ENCODE results near the gene FRMD3. TPM values are rescaled to one million over a fixed set of nuclear protein-coding genes. Genes with fewer than 3 reads are reported as not detected.

FRMD3 gene
- total and polyA plus RNA-seq, 2 donors (not counting 3 experiments of a cell fraction or from before 2014, with no cell fraction given): 3.0 to 6.1 TPM

GRCh38 chr9:83396813-83397212 lies 141.4 kb downstream of the FRMD3 start:
- POLR2A ChIA-PET: no interaction called here
- Histone ChIP-seq H4K20me1 (replicated peaks; ENCODE audit: control insufficient read depth, extremely low read depth, insufficient read depth, low read length) (no peaks in the 10 kb centered on the region), H3K27me3 (ENCODE audit: control insufficient read depth in 2 of 2, insufficient read depth in 2 of 2, low read length in 2 of 2) (no peaks in the 10 kb centered on the region), H3K27ac (ENCODE audit: insufficient read depth, low read depth, low read length) (no peak overlapping the region), H3K9ac (replicated peaks; ENCODE audit: extremely low read depth, insufficient read depth, low read length) (no peak overlapping the region), H3K79me2 (ENCODE audit: control insufficient read depth, insufficient read depth, low read length) (no peaks in the 10 kb centered on the region), H3K9me1 (replicated peaks; ENCODE audit: control insufficient read depth, extremely low read depth, insufficient read depth, low read length) (no peaks in the 10 kb centered on the region), H3K4me1 (ENCODE audit: control insufficient read depth, extremely low read depth, insufficient read depth, low read length) (no peaks in the 10 kb centered on the region), H2AFZ (ENCODE audit: low read depth, low read length) (no peak overlapping the region), H3K36me3 (ENCODE audit: control insufficient read depth in 2 of 2, extremely low read depth in 1 of 2, insufficient read depth in 2 of 2, low read length in 2 of 2) (no peaks in the 10 kb centered on the region), H3K4me2 (ENCODE audit: insufficient read depth, low read length) (no peak overlapping the region), H3K4me3 (replicated peaks in 1 of 3; ENCODE audit: insufficient read depth in 1 of 3, low read depth in 1 of 3, low read length in 3 of 3) (no peak overlapping the region), H3K9me3 (replicated peaks; ENCODE audit: control insufficient read depth, insufficient read depth, low read length) (no peaks in the 10 kb centered on the region)
- dilution Hi-C loops (cut with MboI; ENCODE audit: extremely low pct_ligation_motif_present, low sequenced_read_pairs) (no loop called here), intact Hi-C loops (cut with micrococcal nuclease) (no loop called here)
- no peak for DNase-seq (ENCODE audit: low read depth, low spot score)
- CTCF ChIA-PET: no interaction called here
- FAIRE-seq: no peak
- BruUV-seq (replicated peaks): no TSS peak
- no peak for TF ChIP-seq EZH2 (IDR thresholded peaks at IDR 0.05; ENCODE audit: borderline replicate concordance, low read depth, low read length, severe bottlenecking)
- TF ChIP-seq, protein P1, sequence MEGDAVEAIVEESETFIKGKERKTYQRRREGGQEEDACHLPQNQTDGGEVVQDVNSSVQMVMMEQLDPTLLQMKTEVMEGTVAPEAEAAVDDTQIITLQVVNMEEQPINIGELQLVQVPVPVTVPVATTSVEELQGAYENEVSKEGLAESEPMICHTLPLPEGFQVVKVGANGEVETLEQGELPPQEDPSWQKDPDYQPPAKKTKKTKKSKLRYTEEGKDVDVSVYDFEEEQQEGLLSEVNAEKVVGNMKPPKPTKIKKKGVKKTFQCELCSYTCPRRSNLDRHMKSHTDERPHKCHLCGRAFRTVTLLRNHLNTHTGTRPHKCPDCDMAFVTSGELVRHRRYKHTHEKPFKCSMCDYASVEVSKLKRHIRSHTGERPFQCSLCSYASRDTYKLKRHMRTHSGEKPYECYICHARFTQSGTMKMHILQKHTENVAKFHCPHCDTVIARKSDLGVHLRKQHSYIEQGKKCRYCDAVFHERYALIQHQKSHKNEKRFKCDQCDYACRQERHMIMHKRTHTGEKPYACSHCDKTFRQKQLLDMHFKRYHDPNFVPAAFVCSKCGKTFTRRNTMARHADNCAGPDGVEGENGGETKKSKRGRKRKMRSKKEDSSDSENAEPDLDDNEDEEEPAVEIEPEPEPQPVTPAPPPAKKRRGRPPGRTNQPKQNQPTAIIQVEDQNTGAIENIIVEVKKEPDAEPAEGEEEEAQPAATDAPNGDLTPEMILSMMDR (IDR thresholded peaks at IDR 0.05; ENCODE audit: extremely low read depth in 1 of 2, insufficient read depth in 1 of 2, low read depth in 1 of 2, low read length in 2 of 2): no peak
- no peak for TF ChIP-seq POLR2A (IDR thresholded peaks at IDR 0.05; ENCODE audit: low read depth, low read length)
- TF ChIP-seq MYC (IDR thresholded peaks at IDR 0.05; ENCODE audit: low read depth, low read length): no peak
- no peak for TF ChIP-seq POLR2AphosphoS5 (IDR thresholded peaks at IDR 0.05; ENCODE audit: insufficient read depth, low read depth, low read length)
- TF ChIP-seq, protein P2, sequence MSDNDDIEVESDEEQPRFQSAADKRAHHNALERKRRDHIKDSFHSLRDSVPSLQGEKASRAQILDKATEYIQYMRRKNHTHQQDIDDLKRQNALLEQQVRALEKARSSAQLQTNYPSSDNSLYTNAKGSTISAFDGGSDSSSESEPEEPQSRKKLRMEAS (IDR thresholded peaks at IDR 0.05; ENCODE audit: insufficient read depth, insufficient read length): no peak
- no peak for TF ChIP-seq FOS (IDR thresholded peaks at IDR 0.05; ENCODE audit: borderline replicate concordance, insufficient read depth, low read length)
- TF ChIP-seq GATA2 (IDR thresholded peaks at IDR 0.05; ENCODE audit: insufficient read depth, insufficient read length, low read depth, low read length): no peak
- TF ChIP-seq JUN (IDR thresholded peaks at IDR 0.05; ENCODE audit: borderline replicate concordance, insufficient read depth, insufficient read length, low read depth): no peak

All from endothelial cell of umbilical vein (primary cell).